ENCODE data around the gene LPAR5.

The LPAR5 gene

GRCh38 chr12:6612247-6612646 lies 23.5 kb downstream of the LPAR5 start:
- no peak for TF ChIP-seq CTCF (IDR thresholded peaks at IDR 0.05; ENCODE audit: control insufficient read depth, insufficient read depth, low read depth, low read length, missing control alignments)
- no peak for DNase-seq (ENCODE audit: low read depth)
- no peak overlapping the region for H3K4me3 ChIP-seq (ENCODE audit: control insufficient read depth, low read depth, low read length)

GRCh38 chr12:6608592-6609281 lies 27.0 kb downstream of the LPAR5 start:
- no peak for DNase-seq (ENCODE audit: low read depth)
- H3K4me3 ChIP-seq (ENCODE audit: control insufficient read depth, low read depth, low read length), result no peak overlapping the region
- no peak for TF ChIP-seq CTCF (IDR thresholded peaks at IDR 0.05; ENCODE audit: control insufficient read depth, insufficient read depth, low read depth, low read length, missing control alignments)

GRCh38 chr12:6607751-6608591 lies 27.8 kb downstream of the LPAR5 start:
- H3K4me3 ChIP-seq (ENCODE audit: control insufficient read depth, low read depth, low read length), result no peak overlapping the region
- DNase-seq (ENCODE audit: low read depth), result no peak
- no peak for TF ChIP-seq CTCF (IDR thresholded peaks at IDR 0.05; ENCODE audit: control insufficient read depth, insufficient read depth, low read depth, low read length, missing control alignments)

- no peak for DNase-seq (ENCODE audit: low read depth)
- TF ChIP-seq CTCF (IDR thresholded peaks at IDR 0.05; ENCODE audit: control insufficient read depth, insufficient read depth, low read depth, low read length, missing control alignments), result no peak
- H3K4me3 ChIP-seq (ENCODE audit: control insufficient read depth, low read depth, low read length), result peak overlapping the region; percentile 78
These were observed 29.2 kb downstream of the LPAR5 start for GRCh38 chr12:6606331-6607131.

- no peak for DNase-seq (ENCODE audit: low read depth)
- peak overlapping the region; percentile 78 for H3K4me3 ChIP-seq (ENCODE audit: control insufficient read depth, low read depth, low read length)
- TF ChIP-seq CTCF (IDR thresholded peaks at IDR 0.05; ENCODE audit: control insufficient read depth, insufficient read depth, low read depth, low read length, missing control alignments), result no peak
These were observed 30.1 kb downstream of the LPAR5 start for GRCh38 chr12:6605421-6606330.

Measured in AG09309 (cell line).